Activated T-cell treated with anti-CD3 and anti-CD28 coated beads, Interleukin-2, amount 50 U/mL, for 1 hour (primary cell): ENCODE measurements around the gene LRRC1.
A peak's percentile ranks its signal among the peaks of the same experiment; 100 is the strongest.
"Not testable (repeated sequence)": the region's sequence is repeated elsewhere in the genome, so short reads cannot be mapped to it uniquely, and the experiment has no call there.

Source experiments
- DNase-seq: peaks from one replicate; pipeline ENCODE4 v3.0.0-alpha.2; 2020

Gene LRRC1

GRCh38 chr6:53794720-53795339 lies at the start of gene LRRC1:
LRRC1 (plus strand) TSS chr6:53795005; CDS start chr6:53795257, 252 bp downstream.
- peak; percentile 86 for DNase-seq

- DNase-seq: no peak
Measured at GRCh38 chr6:53746442-53747103, 48.2 kb upstream of the LRRC1 start.

DNA sequence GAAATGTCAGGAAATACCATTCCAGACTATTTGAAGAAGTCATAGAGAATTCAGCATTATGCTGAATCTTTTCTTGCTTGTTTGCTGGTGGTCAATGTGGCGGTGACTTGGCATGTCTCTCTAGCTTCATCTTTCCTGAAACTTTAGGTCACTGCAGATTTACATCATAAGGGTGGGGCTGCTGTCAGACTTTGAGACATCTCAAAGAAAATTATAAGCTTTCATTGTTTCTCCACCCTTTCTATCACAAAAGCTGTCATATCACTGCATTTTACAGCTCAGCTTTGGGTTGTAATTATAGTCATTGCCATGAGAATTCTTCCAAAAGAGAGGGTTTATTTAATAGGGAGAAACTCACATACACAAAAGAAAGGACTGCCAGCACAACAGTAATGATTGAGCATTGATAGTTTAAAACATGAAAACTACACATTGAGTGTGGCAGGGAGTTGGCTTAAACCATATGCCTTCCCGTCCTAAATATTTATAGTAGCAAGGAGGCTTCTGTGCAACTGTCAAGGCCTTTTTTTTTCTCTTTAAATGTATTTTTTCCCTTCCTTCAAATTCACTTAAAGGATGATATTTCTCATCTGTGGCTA lies 44.7 kb upstream of the LRRC1 start:
- DNase-seq: no peak

DNA sequence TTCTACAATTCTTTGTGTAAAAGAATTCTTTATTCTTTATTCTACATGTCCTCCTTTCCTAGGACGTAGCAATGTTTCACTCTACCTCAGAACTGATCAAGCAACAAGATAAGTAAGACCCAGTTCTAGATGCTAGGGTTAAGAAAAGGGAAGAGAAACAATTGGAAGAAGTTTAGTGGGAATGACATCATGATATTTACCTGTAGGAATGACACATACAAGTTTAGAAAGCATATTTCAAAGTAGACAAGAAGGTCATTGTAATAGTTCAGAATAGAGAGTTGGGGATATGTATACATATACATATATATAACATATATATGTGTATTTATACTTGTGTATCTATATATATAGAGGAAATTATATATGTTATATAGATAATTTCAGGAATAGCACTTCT lies 43.4 kb upstream of the LRRC1 start:
- DNase-seq: no peak

GRCh38 chr6:53752440-53752839 lies 42.4 kb upstream of the LRRC1 start:
- no peak for DNase-seq

- DNase-seq: no peak
Measured at GRCh38 chr6:53752856-53753255, 41.9 kb upstream of the LRRC1 start.

- DNase-seq: no peak
Measured at GRCh38 chr6:53754330-53754729, 40.5 kb upstream of the LRRC1 start.

- DNase-seq: no peak
Measured at GRCh38 chr6:53756396-53756795, 38.4 kb upstream of the LRRC1 start.

DNA sequence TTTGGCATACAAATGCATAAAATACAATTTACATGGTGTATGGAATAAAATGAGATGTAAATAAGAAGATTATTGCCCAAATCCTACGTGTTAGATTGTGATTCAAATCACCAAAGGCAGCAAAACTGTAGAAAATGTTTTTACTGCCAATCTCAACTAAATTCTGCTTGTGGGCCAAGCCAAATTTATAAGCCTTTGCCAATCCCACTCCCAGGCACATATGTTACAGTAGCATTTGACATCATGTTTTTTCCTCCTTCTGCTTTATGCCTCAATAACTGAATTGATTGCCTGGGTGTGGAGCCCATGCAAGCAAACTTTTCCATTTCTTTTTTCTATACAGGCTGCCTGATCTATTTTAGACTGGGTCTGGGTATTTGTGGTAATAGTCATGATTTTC lies 36.3 kb upstream of the LRRC1 start:
- DNase-seq: no peak

DNA sequence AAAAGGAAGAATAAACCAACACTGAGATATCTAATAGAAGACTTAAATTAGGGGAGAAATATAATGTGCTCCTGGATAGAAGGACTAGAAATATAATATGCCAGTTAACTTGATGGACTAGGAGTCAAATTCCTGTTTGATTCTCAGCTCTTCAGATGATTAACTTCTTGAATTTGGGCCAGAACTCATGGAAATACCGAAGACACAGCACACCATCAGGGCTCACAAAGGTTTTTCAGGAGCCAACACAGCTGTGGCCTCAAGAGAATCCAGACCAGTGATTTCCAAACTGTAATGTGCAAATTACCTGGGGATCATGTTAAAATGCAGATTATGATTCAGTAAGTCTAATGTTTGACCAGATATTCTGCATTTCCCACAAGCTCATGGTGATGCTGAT lies 33.8 kb upstream of the LRRC1 start:
- DNase-seq: no peak

- no peak for DNase-seq
Measured at GRCh38 chr6:53765270-53765669, 29.5 kb upstream of the LRRC1 start.

DNA sequence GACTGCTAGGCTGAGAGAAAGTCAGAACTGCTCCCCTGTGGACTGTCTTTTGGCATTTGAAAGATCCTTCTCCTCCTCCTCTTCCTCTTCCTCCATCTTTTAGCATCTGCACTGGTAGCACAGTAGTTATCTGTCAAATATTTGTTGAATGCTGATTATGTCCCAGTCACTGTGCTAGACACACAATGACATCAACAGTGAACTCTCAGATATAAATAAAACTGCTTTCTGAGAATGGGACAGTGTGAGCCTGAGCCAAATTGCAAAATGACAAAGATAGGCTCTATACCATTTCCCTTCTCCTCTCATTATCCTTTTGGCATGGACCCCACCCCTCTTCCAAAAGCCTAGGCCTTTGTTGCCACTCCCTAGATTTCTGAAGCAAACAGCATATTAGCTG lies 27.9 kb upstream of the LRRC1 start:
- DNase-seq: no peak

DNA sequence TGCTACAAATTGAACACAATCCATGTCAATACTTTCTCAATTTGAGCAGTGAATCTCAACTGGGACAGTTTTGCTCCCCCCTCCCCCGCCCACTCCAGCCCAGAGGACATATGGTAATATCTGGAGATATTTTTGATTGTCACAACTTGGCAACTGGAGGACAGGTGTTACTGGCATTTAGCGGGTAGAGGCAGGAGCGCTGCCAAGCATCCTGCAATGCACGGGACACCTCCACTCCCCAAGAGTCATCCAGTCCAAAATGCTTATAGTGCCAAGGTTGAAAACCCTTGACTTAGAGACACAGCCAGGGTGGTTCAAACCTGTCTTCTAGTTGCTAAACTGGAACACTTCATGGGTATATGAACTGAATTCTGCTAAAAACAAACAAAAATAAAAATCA lies 26.9 kb upstream of the LRRC1 start:
- no peak for DNase-seq

DNA sequence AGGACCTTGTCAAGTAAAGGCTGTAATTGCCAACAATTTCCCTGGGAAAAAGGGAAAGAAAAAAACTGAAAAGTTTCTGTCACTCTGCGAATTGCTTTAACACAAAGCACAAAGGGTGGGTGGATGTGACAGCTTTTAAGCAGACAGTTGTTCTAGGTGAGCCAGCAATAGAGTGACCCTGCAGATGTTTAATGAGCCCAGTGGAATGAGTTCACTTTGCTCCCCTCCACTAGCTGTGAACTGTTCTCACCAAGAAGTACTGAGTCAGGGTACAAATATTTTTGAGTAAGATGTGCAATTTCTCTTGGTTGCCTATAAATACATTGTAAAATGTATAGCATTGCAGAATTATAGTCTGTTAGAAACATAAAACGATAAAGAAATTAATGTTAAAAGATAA lies 26.2 kb upstream of the LRRC1 start:
- DNase-seq: no peak

DNA sequence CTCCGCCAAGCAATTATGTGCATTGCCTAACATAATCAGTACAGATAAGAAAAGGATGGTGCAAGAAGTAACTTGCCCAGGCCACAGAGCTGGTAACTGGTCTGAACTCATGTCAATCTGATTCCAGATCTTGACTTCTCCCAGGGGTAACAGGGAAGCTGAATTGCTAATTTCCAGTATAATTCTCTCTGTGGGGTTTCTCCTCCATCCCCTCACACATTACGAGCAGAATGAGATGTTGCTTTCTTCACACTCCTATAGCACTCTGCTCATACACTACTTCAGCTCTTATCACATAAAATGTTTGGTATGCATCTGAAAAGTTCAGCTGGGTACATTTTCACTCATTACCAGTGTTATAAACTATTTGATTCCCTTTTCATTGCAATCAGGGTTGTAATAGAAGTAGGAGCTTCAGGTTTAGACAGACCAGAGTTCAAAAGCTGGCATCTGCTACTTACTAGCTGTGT lies 24.0 kb upstream of the LRRC1 start:
- DNase-seq: no peak

DNA sequence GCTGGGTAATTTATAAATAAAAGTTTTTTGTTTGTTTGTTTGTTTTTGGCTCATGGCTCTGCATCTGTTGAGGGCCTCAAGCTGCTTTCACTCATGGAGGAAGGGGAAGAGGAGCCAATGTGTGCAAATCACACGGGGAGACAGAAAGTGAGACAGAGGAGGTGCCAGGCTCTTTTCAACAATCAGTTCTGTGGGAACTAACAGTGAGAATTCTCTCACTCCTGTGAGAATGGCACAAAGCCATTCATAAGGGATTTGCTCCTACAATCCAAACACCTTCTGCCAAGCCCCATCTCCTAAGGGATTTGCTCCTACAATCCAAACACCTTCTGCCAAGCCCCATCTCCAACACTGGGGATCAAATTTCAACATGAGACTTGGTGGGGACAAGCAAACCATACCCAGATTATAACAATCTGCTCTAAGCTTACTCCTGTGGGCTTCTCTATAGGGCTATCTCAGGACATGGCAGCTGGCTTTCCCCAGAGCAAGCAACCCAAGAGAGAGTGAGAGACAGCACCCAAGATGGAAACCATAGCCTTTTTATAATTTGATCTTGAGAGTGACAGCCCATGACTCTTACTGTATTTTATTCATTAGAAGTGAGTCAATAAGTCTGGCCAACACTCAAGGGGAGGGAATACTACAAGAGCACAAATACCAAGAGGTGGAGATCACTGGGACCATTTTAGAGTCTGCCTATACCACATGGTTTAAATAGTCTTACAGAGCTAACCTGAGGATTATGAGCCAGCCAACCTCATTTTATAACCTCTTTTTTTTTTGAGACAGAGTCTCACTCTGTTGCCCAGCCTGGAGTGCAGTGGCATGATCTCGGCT lies 22.8 kb upstream of the LRRC1 start:
- DNase-seq: no peak

- no peak for DNase-seq
Measured at GRCh38 chr6:53773044-53773696, 21.6 kb upstream of the LRRC1 start.

DNA sequence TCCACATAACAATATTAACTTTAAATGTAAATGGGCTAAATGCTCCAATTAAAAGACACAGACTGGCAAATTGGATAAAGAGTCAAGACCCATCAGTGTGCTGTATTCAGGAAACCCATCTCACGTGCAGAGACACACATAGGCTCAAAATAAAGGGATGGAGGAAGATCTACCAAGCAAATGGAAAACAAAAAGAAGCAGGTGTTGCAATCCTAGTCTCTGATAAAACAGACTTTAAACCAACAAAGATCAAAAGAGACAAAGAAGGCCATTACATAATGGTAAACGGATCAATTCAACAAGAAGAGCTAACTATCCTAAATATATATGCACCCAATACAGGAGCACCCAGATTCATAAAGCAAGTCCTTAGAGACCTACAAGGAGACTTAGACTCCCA lies 18.7 kb upstream of the LRRC1 start:
- not testable (repeated sequence) for DNase-seq

GRCh38 chr6:53784991-53785390 lies 9.8 kb upstream of the LRRC1 start:
- DNase-seq: not testable (repeated sequence)

DNA sequence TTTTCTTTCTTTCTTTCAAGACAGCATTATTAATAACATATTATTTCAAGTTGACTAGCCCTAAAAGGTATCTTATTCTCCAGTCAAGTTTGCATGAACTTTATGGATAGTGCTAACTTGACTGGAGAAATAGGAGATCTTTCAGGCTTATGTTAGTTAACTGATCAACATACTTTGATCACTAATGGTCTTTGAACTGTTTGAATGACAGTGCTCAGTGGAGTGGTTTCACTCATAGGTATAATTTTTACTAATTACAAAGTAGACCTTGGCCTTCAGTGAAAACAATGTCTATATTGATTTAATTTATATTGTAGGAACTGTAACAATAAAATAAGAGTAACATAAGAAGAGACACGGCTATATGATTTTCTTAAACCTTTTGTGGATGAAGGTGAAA lies 8.0 kb upstream of the LRRC1 start:
- no peak for DNase-seq

DNA sequence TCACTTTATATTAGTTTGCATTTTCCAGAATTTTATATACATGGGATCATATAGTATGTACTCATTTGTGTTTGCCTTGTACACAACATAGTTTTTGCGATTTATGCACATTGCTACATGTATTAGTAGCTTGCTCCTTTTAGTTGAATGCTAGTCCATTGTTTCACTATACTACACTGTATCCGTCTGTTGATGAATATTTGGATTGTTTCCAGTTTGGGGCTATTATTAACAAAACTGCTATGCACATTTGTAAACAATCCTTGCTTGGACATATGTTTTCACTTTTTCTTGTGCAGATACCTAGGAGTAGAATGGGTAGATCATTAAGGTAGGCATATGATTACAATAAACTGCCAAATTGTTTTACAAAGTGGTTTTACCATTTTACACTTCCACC lies 3.9 kb upstream of the LRRC1 start:
- no peak for DNase-seq

DNA sequence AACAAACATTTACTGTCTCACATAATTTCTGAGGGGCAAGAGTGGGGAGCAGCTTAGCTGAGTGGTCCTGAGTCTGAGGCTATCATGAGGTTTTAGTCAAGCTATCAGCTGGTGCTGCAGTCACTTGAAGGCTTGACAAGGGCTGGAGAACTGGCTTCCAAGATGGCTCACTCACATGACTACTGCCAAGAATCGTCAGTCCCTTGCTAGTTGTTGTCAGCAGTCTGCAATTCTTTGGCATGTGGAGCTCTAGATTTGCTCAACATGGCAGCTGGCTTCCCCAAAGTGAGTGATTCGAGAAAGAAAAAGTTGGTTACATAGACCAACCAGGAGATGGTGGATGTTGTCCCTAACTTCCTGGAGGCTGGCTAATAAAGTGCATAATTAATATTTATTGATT lies 2.8 kb upstream of the LRRC1 start:
- no peak for DNase-seq

GRCh38 chr6:53792973-53793317 lies 1.9 kb upstream of the LRRC1 start:
- DNase-seq: no peak
